Right cardiac atrium (tissue), 5 donors: ENCODE data around the gene CPNE2. TPM values are rescaled to one million over a fixed set of nuclear protein-coding genes. Genes with fewer than 3 reads are reported as not detected.
"Not testable (repeated sequence)": the region's sequence is repeated elsewhere in the genome, so short reads cannot be mapped to it uniquely, and the experiment has no call there.

Source experiments
- ATAC-seq, 2 donors: fragments of 200-7000 bp; cut with Tn5 transposase; one replicate each; pipeline versions ENCODE4 v1.8.0 to v1.9.1; 2020; ENCODE audit warnings: moderate library complexity in 2 of 2, mild to moderate bottlenecking in 1 of 2
- DNase-seq, 3 donors: peaks; one replicate each; pipeline ENCODE4 v3.0.0-alpha.2; 2020
- H3K27ac ChIP-seq: one replicate; pipeline ENCODE4 v1.5.1; 2013; ENCODE audit warnings: mild to moderate bottlenecking, low read length, control low read depth, moderate library complexity
- H3K27me3 ChIP-seq: one replicate; pipeline ENCODE4 v1.6.1; 2013; ENCODE audit not compliant: control insufficient read depth, insufficient read depth
- H3K4me1 ChIP-seq: one replicate; pipeline ENCODE4 v1.6.1; 2013; ENCODE audit warnings: low read length; ENCODE audit not compliant: control insufficient read depth, insufficient read depth
- H3K4me3 ChIP-seq: one replicate; pipeline ENCODE4 v1.5.1; 2013; ENCODE audit warnings: low read length, control low read depth
- H3K9me3 ChIP-seq: one replicate; pipeline ENCODE4 v1.6.1; 2013; ENCODE audit warnings: low read length; ENCODE audit not compliant: control insufficient read depth
- whole genome bisulfite sequencing: extraction: QIAGEN DNeasy Blood & Tissue Kit; methylation state at CpG from one replicate; pipeline ENCODE4 v1.1.7; 2013; 5-methylcytosine and 5-hydroxymethylcytosine counted together
- intact Hi-C, 4 donors: fragments of 100-400 bp; cut with DNase I; formaldehyde crosslinking; loops; one replicate each; pipeline versions ENCODE4 v1.11.0 to v1.14.0; 2022 to 2023
- polyA plus RNA-seq: library from polyadenylated mRNA; stranded (reverse); fragments of 200-250 nt; gene quantifications from one replicate; pipeline ENCODE4 v1.2.3, GENCODE V29; 2013
- total RNA-seq, 4 donors: library from RNA; stranded (reverse); fragmentation: NEBNext Ultra II Directional; extraction: Animal tissue kit (Norgen Biotek cat#: 25700); gene quantifications; one replicate each; pipeline ENCODE4 v1.2.1, GENCODE V29; 2021
- donor health status: healthy with polysubstance abuse.
- donor health status: DM: no; HTN: yes; CAD: no.
- donor health status: DM: no; HTN: no; CAD: no.
- donor health status: DM: no; HTN: yes; CAD: no; lungs with severe emphysema.
- donor health status: DM: yes; HTN: yes; CAD: no.

The CPNE2 gene
- total and polyA plus RNA-seq, 5 donors, result 13.4 to 24.7 (median 13.7) TPM

DNA sequence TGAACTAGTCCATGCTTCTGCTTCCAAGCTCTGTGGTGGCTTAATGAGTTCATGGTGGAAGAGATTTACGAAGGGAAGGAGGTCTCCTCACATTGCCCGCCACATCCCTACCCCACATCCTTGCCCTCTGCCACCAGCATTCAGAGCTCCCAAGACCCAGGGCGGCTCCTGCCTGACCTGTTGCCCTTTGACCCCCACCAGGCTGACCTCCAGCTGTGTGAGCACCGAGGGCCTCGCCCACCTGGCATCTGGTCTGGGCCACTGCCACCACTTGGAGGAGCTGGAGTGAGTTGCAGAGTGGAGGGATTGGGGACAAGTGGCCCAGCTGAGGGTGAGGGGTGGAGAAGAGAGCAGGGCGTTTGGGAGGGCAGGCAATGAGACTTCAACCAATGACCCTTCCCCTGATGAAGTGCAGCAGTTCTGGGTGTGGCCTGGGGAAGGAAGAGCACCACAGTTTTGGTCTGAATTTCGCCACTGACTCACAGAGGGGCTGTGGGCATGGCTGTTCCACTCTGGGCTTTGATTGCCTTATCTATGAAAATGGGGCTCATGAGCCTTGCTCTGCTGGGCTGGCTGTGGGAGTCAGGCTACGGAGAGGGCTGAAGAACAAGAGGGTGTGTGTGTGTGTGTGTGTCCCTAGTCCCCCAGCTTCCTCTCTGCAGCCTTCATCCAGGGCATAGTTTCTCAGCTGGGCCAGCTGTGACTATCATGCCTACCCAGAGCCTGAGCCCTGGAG is 22.6 kb upstream of the CPNE2 start:
- ATAC-seq, result no peak
- intact Hi-C loops, result no loop called here

DNA sequence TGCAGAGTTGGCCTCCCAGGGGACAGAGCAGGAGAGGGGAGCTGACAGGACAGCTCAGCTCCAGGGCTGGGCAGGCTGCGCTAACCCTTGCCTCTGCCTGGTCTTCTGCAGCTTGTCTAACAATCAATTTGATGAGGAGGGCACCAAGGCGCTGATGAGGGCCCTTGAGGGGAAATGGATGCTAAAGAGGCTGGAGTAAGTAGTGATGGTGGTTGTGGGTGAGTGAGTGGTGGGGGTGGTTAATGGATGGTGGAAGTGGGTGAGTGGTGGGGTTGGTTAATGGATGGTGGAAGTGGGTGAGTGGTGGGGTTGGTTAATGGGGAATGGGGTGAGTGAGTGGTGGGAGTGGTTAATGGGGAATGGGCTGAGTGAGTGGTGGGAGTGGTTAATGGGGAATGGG is 22.0 kb upstream of the CPNE2 start:
- Histone ChIP-seq H3K4me3 (no peak overlapping the region), H3K9me3 (no peaks in the 10 kb centered on the region), H3K27ac (no peak overlapping the region), H3K27me3 (no peaks in the 10 kb centered on the region), H3K4me1 (no peaks in the 10 kb centered on the region)
- intact Hi-C loops, result no loop called here
- 100% methylated on average over 2 of the region's 2 CpGs for WGBS
- ATAC-seq, result no peak
- DNase-seq, result no peak

More for the DNA sequence above, 22.6 kb upstream of the CPNE2 start:
- WGBS, result 82% methylated on average over 8 of the region's 8 CpGs
- Histone ChIP-seq H3K9me3 (no peaks in the 10 kb centered on the region), H3K27me3 (no peaks in the 10 kb centered on the region), H3K4me3 (no peak overlapping the region), H3K4me1 (no peaks in the 10 kb centered on the region), H3K27ac (no peak overlapping the region)
- DNase-seq, result no peak

DNA sequence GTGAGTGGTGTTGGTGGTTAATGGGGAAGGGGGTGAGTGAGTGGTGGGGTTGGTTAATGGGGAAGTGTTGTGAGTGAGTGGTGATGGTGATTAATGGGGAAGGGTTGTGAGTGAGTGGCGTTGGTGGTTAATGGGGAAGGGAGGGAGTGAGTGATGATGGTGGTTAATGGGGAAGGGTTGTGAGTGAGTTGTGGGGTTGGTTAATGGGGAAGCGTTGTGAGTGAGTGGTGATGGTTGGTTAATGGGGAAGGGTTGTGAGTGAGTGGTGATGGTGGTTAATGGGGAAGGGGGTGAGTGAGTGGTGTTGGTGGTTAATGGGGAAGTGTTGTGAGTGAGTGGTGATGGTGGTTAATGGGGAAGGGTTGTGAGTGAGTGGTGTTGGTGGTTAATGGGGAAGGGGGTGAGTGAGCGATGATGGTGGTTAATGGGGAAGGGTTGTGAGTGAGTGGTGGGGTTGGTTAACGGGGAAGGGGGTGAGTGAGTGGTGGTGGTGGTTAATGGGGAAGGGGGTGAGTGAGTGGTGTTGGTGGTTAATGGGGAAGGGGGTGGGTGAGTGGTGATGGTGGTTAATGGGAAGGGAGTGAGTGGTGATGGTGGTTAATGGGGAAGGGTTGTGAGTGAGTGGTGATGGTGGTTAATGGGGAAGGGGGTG is 21.2 kb upstream of the CPNE2 start:
- H3K4me3 ChIP-seq, ATAC-seq, H3K9me3 ChIP-seq, DNase-seq, H3K27ac ChIP-seq, H3K27me3 ChIP-seq, intact Hi-C loops, H3K4me1 ChIP-seq: not testable (repeated sequence)
- 93% methylated on average over 4 of the region's 4 CpGs for WGBS

DNA sequence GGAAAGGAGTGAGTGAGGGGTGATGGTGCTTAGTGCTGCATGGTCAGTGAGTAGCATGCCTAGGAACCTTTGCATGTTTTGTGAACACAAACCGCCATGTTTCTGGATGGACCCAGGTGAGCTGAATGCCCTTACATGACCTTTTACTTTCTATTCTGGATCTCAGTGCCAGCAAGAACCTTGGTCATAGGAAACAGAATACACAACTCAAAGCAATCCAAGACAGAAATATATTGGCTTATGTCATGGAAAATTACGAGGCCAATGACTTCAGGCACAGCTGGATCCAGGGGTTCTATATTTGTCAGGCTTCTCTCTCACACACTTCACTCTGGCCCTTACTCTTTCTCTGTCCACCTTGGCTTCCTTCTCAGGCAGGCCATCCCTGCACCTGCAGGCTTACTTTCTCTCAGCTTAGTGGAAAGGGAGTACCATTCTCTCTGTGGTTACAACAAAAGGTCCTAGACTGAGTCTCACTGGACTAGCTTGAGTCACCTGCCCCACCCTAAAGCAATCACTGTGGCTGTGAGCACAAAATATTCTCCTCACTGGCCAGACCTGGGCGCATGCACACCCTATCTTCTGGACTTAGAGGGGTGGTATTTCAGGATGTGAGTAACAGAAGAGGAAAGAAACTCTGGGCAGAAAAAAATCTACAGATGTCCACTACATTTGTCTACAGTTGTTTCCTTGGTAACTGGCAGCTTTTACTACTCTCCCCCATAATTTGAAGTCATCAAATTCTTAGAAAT is 20.4 kb upstream of the CPNE2 start:
- ATAC-seq (peak in 1 of 2 donors; percentile 29), DNase-seq (no peak)
- no peaks in the 10 kb centered on the region for H3K9me3 ChIP-seq
- H3K27me3 ChIP-seq, result no peaks in the 10 kb centered on the region
- H3K4me3 ChIP-seq, result no peak overlapping the region
- intact Hi-C loops, result no loop called here
- no peak overlapping the region for H3K27ac ChIP-seq
- 74% methylated on average over 3 of the region's 3 CpGs for WGBS
- H3K4me1 ChIP-seq, result no peaks in the 10 kb centered on the region

DNA sequence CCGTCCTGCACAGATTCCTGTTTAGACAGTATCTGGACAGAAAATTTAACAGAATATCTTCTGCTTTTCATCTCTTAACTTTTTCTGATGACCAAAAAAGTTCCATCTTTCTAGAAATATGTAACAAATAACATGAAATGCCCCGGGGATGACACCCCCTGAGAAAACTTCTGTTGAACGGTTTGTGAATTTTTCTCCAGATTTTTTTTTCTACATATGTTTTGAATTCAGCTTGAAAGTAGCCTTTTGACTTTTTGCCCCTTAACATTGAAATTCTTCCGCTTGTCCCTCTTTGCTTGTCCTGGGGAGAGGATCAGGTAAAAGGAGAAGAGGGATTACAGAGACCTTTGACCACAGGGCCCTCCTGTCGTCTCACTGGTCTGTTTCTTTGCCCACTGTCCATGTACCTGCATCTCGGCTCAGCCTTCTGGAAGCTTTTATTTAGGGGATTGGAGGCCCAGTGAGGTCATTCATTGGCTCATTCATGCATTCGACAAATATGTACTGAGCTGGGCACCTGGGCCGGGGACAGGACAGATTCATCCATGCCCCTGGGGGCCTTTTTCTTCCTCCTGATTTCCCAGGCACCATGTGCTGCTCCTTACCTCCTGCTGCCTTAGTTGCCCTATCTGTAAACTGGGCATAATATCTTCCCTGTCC is 19.6 kb upstream of the CPNE2 start:
- ATAC-seq, result no peak
- Histone ChIP-seq H3K27ac (no peak overlapping the region), H3K27me3 (no peaks in the 10 kb centered on the region), H3K9me3 (no peaks in the 10 kb centered on the region), H3K4me1 (no peaks in the 10 kb centered on the region), H3K4me3 (no peak overlapping the region)
- DNase-seq, result no peak
- intact Hi-C loops, result no loop called here
- WGBS, result 66% methylated on average over 8 of the region's 8 CpGs

DNA sequence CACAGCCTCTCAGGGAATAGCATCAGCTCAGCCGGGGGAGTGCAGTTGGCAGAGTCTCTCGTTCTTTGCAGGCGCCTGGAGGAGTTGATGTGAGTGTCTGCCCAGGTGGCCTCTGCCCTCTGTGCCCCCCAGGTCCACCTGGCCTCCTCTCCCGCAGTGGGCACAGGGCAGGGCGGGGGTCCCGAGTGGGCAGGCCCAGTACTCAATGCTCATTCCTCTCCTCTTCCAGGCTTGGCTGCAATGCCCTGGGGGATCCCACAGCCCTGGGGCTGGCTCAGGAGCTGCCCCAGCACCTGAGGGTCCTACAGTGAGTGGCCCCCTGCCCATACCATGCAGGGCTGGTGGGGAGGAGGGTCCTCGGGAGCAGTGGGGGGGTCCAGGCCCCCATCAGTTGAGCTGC is 14.7 kb upstream of the CPNE2 start:
- H3K4me3 ChIP-seq, result no peak overlapping the region
- intact Hi-C loops, result loop anchor here in 1 of 4 donors (5.0 kb wide), 1 partner anchor 95 kb away; no protein-coding TSS in a partner anchor
- DNase-seq (no peak), ATAC-seq (peak in 1 of 2 donors; percentile 8)
- H3K9me3 ChIP-seq, result no peaks in the 10 kb centered on the region
- H3K27me3 ChIP-seq, result no peaks in the 10 kb centered on the region
- WGBS, result 74% methylated on average over 7 of the region's 7 CpGs
- no peaks in the 10 kb centered on the region for H3K4me1 ChIP-seq
- no peak overlapping the region for H3K27ac ChIP-seq

DNA sequence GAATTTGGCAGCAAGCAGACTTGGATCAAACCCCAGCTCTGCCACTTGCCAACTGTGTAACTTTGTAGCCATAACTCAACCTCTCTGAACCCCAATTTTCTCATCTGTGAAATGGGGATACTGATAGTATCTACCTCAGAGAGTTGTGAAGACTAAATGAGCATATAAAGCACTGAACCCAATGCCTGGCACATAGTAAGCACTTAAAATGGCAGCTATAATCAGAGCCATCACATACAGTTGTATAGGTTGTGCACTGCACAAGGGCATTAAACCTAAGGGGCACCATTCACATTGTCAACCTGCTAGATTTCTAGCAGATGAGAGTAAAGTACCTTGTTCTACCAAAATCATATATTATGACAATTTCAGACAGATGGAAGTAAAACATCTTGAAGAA is 10.6 kb upstream of the CPNE2 start:
- no peak for ATAC-seq
- no peaks in the 10 kb centered on the region for H3K9me3 ChIP-seq
- intact Hi-C loops, result loop anchor here (5.0 to 10.0 kb wide), 2 partner anchors 86 to 333 kb away; no protein-coding TSS in a partner anchor
- H3K4me1 ChIP-seq, result no peaks in the 10 kb centered on the region
- no peaks in the 10 kb centered on the region for H3K27me3 ChIP-seq
- H3K4me3 ChIP-seq, result no peak overlapping the region
- H3K27ac ChIP-seq, result no peak overlapping the region
- no peak for DNase-seq

DNA sequence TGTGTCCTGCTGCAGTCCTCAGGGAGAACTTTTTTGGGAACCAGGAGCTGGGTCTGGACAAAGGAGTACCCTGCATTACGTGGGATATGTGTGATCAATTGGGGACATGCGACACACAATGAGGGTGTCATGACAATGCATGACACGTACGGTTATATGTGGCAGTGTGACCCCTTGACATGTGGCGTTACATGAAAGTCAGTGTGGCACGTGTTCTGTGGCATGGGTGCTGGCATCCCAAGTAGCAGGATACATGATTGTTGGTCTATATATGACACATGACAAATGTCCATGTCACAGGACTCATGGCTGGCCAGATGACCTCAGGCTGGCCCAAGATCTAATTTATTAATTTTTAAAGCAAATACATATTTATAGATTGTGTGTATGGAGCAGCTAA is 9.7 kb upstream of the CPNE2 start:
- intact Hi-C loops, result loop anchor here (5.0 to 10.0 kb wide), 2 partner anchors 85 to 332 kb away; no protein-coding TSS in a partner anchor
- no peak overlapping the region for H3K27ac ChIP-seq
- H3K4me1 ChIP-seq, result no peaks in the 10 kb centered on the region
- DNase-seq, result no peak
- H3K9me3 ChIP-seq, result no peaks in the 10 kb centered on the region
- 93% methylated on average over 6 of the region's 6 CpGs for WGBS
- ATAC-seq, result no peak
- no peaks in the 10 kb centered on the region for H3K27me3 ChIP-seq
- H3K4me3 ChIP-seq, result no peak overlapping the region

DNA sequence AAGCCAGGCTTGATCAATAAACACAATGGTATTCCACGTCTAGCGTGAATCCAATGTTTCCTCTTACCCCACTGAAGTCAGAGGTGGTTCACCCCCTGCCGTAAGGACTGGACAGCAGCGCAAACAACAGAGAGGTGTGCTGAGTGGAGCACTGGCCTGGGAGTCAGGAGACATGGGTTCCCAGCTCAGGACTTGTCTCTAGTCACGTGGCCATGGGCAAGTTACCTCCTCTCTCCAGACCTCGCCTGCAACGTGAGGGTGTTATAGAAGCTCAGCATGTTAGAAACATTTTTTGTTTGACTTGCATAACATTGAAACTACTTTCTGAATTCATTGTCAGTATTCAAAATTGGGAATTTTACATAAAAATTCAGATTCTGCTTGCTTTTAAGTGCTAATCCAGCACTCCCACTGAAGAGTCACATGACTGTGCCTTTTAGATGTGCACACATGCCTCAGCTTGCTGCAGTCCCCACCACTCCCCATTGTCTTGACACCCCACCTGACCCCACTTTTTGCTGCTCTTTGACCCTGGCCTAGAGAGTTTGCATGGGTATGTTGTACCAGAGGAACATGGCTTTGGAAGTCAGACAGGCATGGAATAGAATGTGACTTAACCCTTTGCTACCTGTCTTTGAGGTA is 8.8 kb upstream of the CPNE2 start:
- no peak overlapping the region for H3K27ac ChIP-seq
- no peaks in the 10 kb centered on the region for H3K9me3 ChIP-seq
- DNase-seq (no peak), ATAC-seq (no peak)
- 73% methylated on average over 7 of the region's 7 CpGs for WGBS
- intact Hi-C loops, result loop anchor here (5.0 to 10.0 kb wide), 2 partner anchors 84 to 331 kb away; no protein-coding TSS in a partner anchor
- H3K27me3 ChIP-seq, result no peaks in the 10 kb centered on the region
- H3K4me1 ChIP-seq, result no peaks in the 10 kb centered on the region
- no peak overlapping the region for H3K4me3 ChIP-seq

DNA sequence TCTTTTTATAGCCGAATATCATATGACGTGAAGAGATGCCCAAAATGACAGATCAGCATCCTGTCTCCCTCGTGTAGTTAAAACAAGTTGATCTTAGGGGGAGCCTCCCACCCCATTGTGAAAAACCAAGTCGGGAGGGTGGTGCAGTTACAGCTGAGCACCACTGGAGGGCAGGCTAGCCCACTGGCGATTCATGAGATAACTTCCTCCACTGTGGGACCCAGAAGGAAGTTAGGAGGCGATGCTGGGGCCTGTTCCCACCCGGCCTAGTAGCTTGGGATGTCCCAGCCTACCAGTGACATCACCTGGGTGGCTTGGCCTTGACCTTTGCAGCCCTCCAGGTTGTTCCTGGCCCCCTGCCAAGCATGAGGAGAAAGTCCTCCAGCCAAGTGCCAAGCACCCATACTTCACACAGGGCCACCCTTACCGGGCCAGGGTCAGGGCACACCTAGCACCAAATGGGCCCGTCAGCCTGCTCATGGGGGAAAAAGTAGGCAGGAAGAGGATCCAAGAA is 8.1 kb upstream of the CPNE2 start:
- Histone ChIP-seq H3K4me3 (no peak overlapping the region), H3K4me1 (no peaks in the 10 kb centered on the region), H3K27me3 (no peaks in the 10 kb centered on the region), H3K9me3 (no peaks in the 10 kb centered on the region), H3K27ac (no peak overlapping the region)
- 14% methylated on average over 9 of the region's 9 CpGs for WGBS
- intact Hi-C loops, result loop anchor here (5.0 to 10.0 kb wide), 2 partner anchors 83 to 330 kb away; no protein-coding TSS in a partner anchor
- peak; percentile 75 to 81 for ATAC-seq
- DNase-seq, result peak; percentile 63 to 83 (median 83)
